NT2/D1 (cell line): ENCODE measurements around the gene VPS45.
"Not testable (repeated sequence)": the region's sequence is repeated elsewhere in the genome, so short reads cannot be mapped to it uniquely, and the experiment has no call there.

ENCODE experiments used
- SUZ12 ChIP-seq: IDR thresholded peaks from 2 replicates; pipeline ENCODE4 v1.6.1; 2011; ENCODE audit not compliant: insufficient read length, insufficient read depth; ENCODE audit errors: extremely low read depth
- YY1 ChIP-seq: IDR thresholded peaks from 2 replicates; pipeline ENCODE4 v1.6.1; 2011; ENCODE audit not compliant: insufficient read length, insufficient read depth
- ZNF274 ChIP-seq: IDR thresholded peaks from 2 replicates; pipeline ENCODE4 v1.6.1; 2011; ENCODE audit warnings: mild to moderate bottlenecking, low read depth, low read length

DNA sequence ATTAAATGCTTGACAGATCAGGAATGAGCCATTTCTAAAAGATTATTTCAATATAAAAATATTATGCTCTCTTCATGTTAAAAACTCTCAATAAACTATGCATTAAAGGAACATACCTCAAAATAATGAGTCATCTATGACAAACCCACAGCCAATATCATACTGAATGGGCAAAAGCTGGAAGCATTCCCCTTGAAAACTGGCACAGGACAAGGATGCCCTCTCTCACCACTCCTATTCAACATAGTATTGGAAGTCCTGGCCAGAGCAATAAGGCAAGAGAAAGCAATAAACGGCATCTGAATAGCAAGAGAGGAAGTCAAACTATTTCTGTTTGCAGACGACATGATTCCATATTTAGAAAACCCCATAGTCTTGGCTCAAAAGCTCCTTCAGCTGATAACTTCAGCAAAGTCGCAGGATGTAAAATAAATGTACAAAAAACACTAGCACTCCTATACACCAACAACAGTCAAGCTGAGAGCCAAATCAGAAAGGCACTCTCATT is 15.6 kb upstream of the VPS45 start:
- TF ChIP-seq YY1, SUZ12, ZNF274: not testable (repeated sequence)
